Effector memory CD4-positive, alpha-beta T cell (primary cell): Measurements from ENCODE around the gene GINS3.

Source experiments
- DNase-seq, 3 donors: peaks; one replicate each; pipeline ENCODE4 v3.0.0-alpha.2; 2020
- H3K27ac ChIP-seq: 2 replicates; pipeline ENCODE4 v1.7.0; 2013; ENCODE audit warnings: mild to moderate bottlenecking, low read length, moderate library complexity; ENCODE audit not compliant: insufficient read depth, poor library complexity, severe bottlenecking
- H3K27me3 ChIP-seq: replicated peaks from 2 replicates; pipeline ENCODE4 v1.7.0; 2013; ENCODE audit warnings: mild to moderate bottlenecking, low read length; ENCODE audit not compliant: insufficient read depth, control insufficient read depth, poor library complexity, severe bottlenecking
- H3K36me3 ChIP-seq: 2 replicates; pipeline ENCODE4 v1.7.0; 2013; ENCODE audit warnings: mild to moderate bottlenecking, low read length, moderate library complexity; ENCODE audit not compliant: control insufficient read depth, insufficient read depth
- H3K4me1 ChIP-seq: 2 replicates; pipeline ENCODE4 v1.7.0; 2013; ENCODE audit warnings: low read length, mild to moderate bottlenecking; ENCODE audit not compliant: control insufficient read depth, insufficient read depth, poor library complexity, severe bottlenecking
- H3K4me3 ChIP-seq: 2 replicates; pipeline ENCODE4 v1.7.0; 2013; ENCODE audit warnings: low read length, low read depth, mild to moderate bottlenecking; ENCODE audit not compliant: insufficient read depth, poor library complexity, severe bottlenecking
- H3K9me3 ChIP-seq: 2 replicates; pipeline ENCODE4 v1.7.0; 2013; ENCODE audit warnings: mild to moderate bottlenecking, low read length, moderate library complexity; ENCODE audit not compliant: control insufficient read depth

GINS3 gene

GRCh38 chr16:58421059-58421458 lies 28.8 kb downstream of the GINS3 start:
- DNase-seq: no peak
- H3K36me3 ChIP-seq: no peaks in the 10 kb centered on the region
- no peaks in the 10 kb centered on the region for H3K9me3 ChIP-seq
- no peaks in the 10 kb centered on the region for H3K27me3 ChIP-seq
- no peak overlapping the region for H3K27ac ChIP-seq
- H3K4me3 ChIP-seq: no peak overlapping the region
- peaks cover 5% of the 10 kb centered on the region for H3K4me1 ChIP-seq

- Histone ChIP-seq H3K4me1 (peaks cover 9% of the 10 kb centered on the region), H3K4me3 (no peak overlapping the region), H3K27me3 (no peaks in the 10 kb centered on the region), H3K36me3 (no peaks in the 10 kb centered on the region), H3K9me3 (no peaks in the 10 kb centered on the region), H3K27ac (no peak overlapping the region)
- DNase-seq: no peak
These were observed 29.3 kb downstream of the GINS3 start for GRCh38 chr16:58421529-58421928.

- Histone ChIP-seq H3K4me3 (no peak overlapping the region), H3K36me3 (no peaks in the 10 kb centered on the region), H3K27me3 (no peaks in the 10 kb centered on the region), H3K4me1 (peaks cover 9% of the 10 kb centered on the region), H3K9me3 (no peaks in the 10 kb centered on the region), H3K27ac (no peak overlapping the region)
- no peak for DNase-seq
These were observed 30.5 kb downstream of the GINS3 start for GRCh38 chr16:58422809-58423208.

- no peak overlapping the region for H3K27ac ChIP-seq
- DNase-seq: no peak
- no peaks in the 10 kb centered on the region for H3K27me3 ChIP-seq
- no peaks in the 10 kb centered on the region for H3K36me3 ChIP-seq
- no peaks in the 10 kb centered on the region for H3K9me3 ChIP-seq
- H3K4me3 ChIP-seq: no peak overlapping the region
- H3K4me1 ChIP-seq: peaks cover 9% of the 10 kb centered on the region
These were observed 33.0 kb downstream of the GINS3 start for GRCh38 chr16:58425245-58425644.

- Histone ChIP-seq H3K4me1 (peaks cover 9% of the 10 kb centered on the region), H3K4me3 (no peak overlapping the region), H3K27ac (no peak overlapping the region), H3K27me3 (no peaks in the 10 kb centered on the region), H3K9me3 (no peaks in the 10 kb centered on the region), H3K36me3 (no peaks in the 10 kb centered on the region)
- no peak for DNase-seq
These were observed 33.7 kb downstream of the GINS3 start for GRCh38 chr16:58425756-58426494.

- Histone ChIP-seq H3K9me3 (no peaks in the 10 kb centered on the region), H3K4me1 (peaks cover 9% of the 10 kb centered on the region), H3K27me3 (no peaks in the 10 kb centered on the region), H3K4me3 (no peak overlapping the region), H3K27ac (no peak overlapping the region), H3K36me3 (no peaks in the 10 kb centered on the region)
- DNase-seq: no peak
These were observed 34.7 kb downstream of the GINS3 start for GRCh38 chr16:58426966-58427365.

GRCh38 chr16:58428621-58429542 lies 36.6 kb downstream of the GINS3 start:
- Histone ChIP-seq H3K27ac (no peak overlapping the region), H3K4me1 (peaks cover 9% of the 10 kb centered on the region), H3K36me3 (no peaks in the 10 kb centered on the region), H3K4me3 (no peak overlapping the region), H3K27me3 (no peaks in the 10 kb centered on the region), H3K9me3 (no peaks in the 10 kb centered on the region)
- no peak for DNase-seq

GRCh38 chr16:58430718-58431117 lies 38.4 kb downstream of the GINS3 start:
- no peak overlapping the region for H3K4me3 ChIP-seq
- H3K27ac ChIP-seq: no peak overlapping the region
- H3K27me3 ChIP-seq: no peaks in the 10 kb centered on the region
- no peaks in the 10 kb centered on the region for H3K36me3 ChIP-seq
- no peak for DNase-seq
- no peaks in the 10 kb centered on the region for H3K9me3 ChIP-seq
- peaks cover 7% of the 10 kb centered on the region for H3K4me1 ChIP-seq

GRCh38 chr16:58433569-58433951 lies 41.3 kb downstream of the GINS3 start:
- no peak overlapping the region for H3K4me3 ChIP-seq
- no peaks in the 10 kb centered on the region for H3K9me3 ChIP-seq
- no peaks in the 10 kb centered on the region for H3K4me1 ChIP-seq
- DNase-seq: no peak
- H3K36me3 ChIP-seq: no peaks in the 10 kb centered on the region
- no peaks in the 10 kb centered on the region for H3K27me3 ChIP-seq
- H3K27ac ChIP-seq: no peak overlapping the region

GRCh38 chr16:58435779-58436178 lies 43.5 kb downstream of the GINS3 start:
- H3K27me3 ChIP-seq: no peaks in the 10 kb centered on the region
- no peak overlapping the region for H3K27ac ChIP-seq
- DNase-seq: no peak
- H3K4me3 ChIP-seq: no peak overlapping the region
- H3K36me3 ChIP-seq: no peaks in the 10 kb centered on the region
- no peaks in the 10 kb centered on the region for H3K9me3 ChIP-seq
- no peaks in the 10 kb centered on the region for H3K4me1 ChIP-seq
